Embryonic facial prominence (tissue), 1 donor: ENCODE data around the gene HRCT1.
"Not testable (repeated sequence)": the region's sequence is repeated elsewhere in the genome, so short reads cannot be mapped to it uniquely, and the experiment has no call there.

Source experiments
- DNase-seq: peaks from one replicate; pipeline ENCODE4 v3.0.0-alpha.2; 2016; ENCODE audit errors: extremely low spot score

Gene HRCT1

GRCh38 chr9:35917261-35917660 is 11.3 kb downstream of the HRCT1 start:
- DNase-seq = no peak

GRCh38 chr9:35918780-35919179 is 12.8 kb downstream of the HRCT1 start:
- DNase-seq = no peak

- no peak for DNase-seq
Observed at GRCh38 chr9:35919212-35920008, 13.4 kb downstream of the HRCT1 start.

- no peak for DNase-seq
Observed at GRCh38 chr9:35920051-35920620, 14.1 kb downstream of the HRCT1 start.

GRCh38 chr9:35923598-35923926 is 17.6 kb downstream of the HRCT1 start:
- no peak for DNase-seq

- DNase-seq = no peak
Observed at GRCh38 chr9:35923927-35924763, 18.1 kb downstream of the HRCT1 start.

- no peak for DNase-seq
Observed at GRCh38 chr9:35928591-35929452, 22.8 kb downstream of the HRCT1 start.

- DNase-seq = no peak
Observed at GRCh38 chr9:35929453-35929718, 23.4 kb downstream of the HRCT1 start.

- DNase-seq = no peak
Observed at GRCh38 chr9:35930521-35930920, 24.5 kb downstream of the HRCT1 start.

- DNase-seq = no peak
Observed at GRCh38 chr9:35930989-35931388, 25.0 kb downstream of the HRCT1 start.

GRCh38 chr9:35932735-35933134 is 26.7 kb downstream of the HRCT1 start:
- DNase-seq = no peak

- no peak for DNase-seq
Observed at GRCh38 chr9:35933550-35934067, 27.6 kb downstream of the HRCT1 start.

GRCh38 chr9:35934069-35934468 is 28.1 kb downstream of the HRCT1 start:
- DNase-seq = not testable (repeated sequence)

GRCh38 chr9:35935261-35935660 is 29.3 kb downstream of the HRCT1 start:
- DNase-seq = no peak

GRCh38 chr9:35935755-35936509 is 29.9 kb downstream of the HRCT1 start:
- DNase-seq = peak; percentile 17

GRCh38 chr9:35937227-35937626 is 31.2 kb downstream of the HRCT1 start:
- DNase-seq = no peak

GRCh38 chr9:35938474-35939356 is 32.7 kb downstream of the HRCT1 start:
- no peak for DNase-seq

- no peak for DNase-seq
Observed at GRCh38 chr9:35939679-35940250, 33.8 kb downstream of the HRCT1 start.
